ENCODE results near the gene NECAB3. TPM values are rescaled to one million over a fixed set of nuclear protein-coding genes. Genes with fewer than 3 reads are reported as not detected.

NECAB3 gene
- total and polyA plus RNA-seq, 2 of the 4 experiments (the other 2 are of a cell fraction), result 8.6 to 28.4 TPM

GRCh38 chr20:33704197-33704924 lies 30.1 kb upstream of the NECAB3 start:
- Histone ChIP-seq H2AK5ac (ENCODE audit: low read depth, low read length) (no peak overlapping the region), H3K14ac (replicated peaks; ENCODE audit: low read depth, low read length) (no peak overlapping the region), H2BK15ac (ENCODE audit: low read depth, low read length) (no peak overlapping the region), H4K5ac (ENCODE audit: low read depth, low read length) (no peak overlapping the region), H3K56ac (ENCODE audit: extremely low read depth, insufficient read depth, low read length) (no peak overlapping the region), H3K27ac (ENCODE audit: insufficient read depth, low read length) (no peak overlapping the region), H3K18ac (ENCODE audit: low read depth, low read length) (no peak overlapping the region), H4K91ac (ENCODE audit: insufficient read depth, low read depth, low read length) (no peak overlapping the region), H3K27me3 (ENCODE audit: control insufficient read depth, insufficient read depth, low read length) (no peaks in the 10 kb centered on the region), H3K36me3 (ENCODE audit: control insufficient read depth, insufficient read depth, low read length) (peaks cover 3% of the 10 kb centered on the region; the same call in 1 of the 2 replicates), H3K4ac (ENCODE audit: low read depth, low read length) (no peak overlapping the region), H3K23ac (ENCODE audit: low read depth, low read length) (no peak overlapping the region), H3K4me3 (ENCODE audit: insufficient read depth, low read depth, low read length) (no peak overlapping the region), H3K4me1 (ENCODE audit: control insufficient read depth, insufficient read depth, low read length) (no peaks in the 10 kb centered on the region), H2BK5ac (ENCODE audit: low read depth, low read length, poor library complexity, severe bottlenecking) (no peak overlapping the region), H3K9ac (ENCODE audit: low read depth, low read length) (no peak overlapping the region), H3K9me1 (ENCODE audit: insufficient read depth, low read length) (no peaks in the 10 kb centered on the region), H4K8ac (ENCODE audit: low read depth in 2 of 2, low read length in 2 of 2) (no peak overlapping the region), H3K9me3 (ENCODE audit: control insufficient read depth, insufficient read depth, low read length) (no peaks in the 10 kb centered on the region), H2BK20ac (ENCODE audit: low read depth, low read length) (no peak overlapping the region), H2AK9ac (replicated peaks; ENCODE audit: low read depth, low read length, poor library complexity) (no peak overlapping the region), H2BK120ac (ENCODE audit: low read depth, low read length) (no peak overlapping the region), H3K79me1 (ENCODE audit: low read depth in 1 of 2, low read length in 2 of 2) (no peaks in the 10 kb centered on the region), H3K4me2 (ENCODE audit: low read depth, low read length) (no peak overlapping the region), H2AFZ (replicated peaks; ENCODE audit: low read length, poor library complexity) (no peak overlapping the region), H4K20me1 (ENCODE audit: insufficient read depth, low read length) (no peaks in the 10 kb centered on the region; the same call in 1 of the 2 replicates)
- TF ChIP-seq ELK1 (IDR thresholded peaks at IDR 0.05; ENCODE audit: borderline replicate concordance, low read depth, low read length) (no peak), MXI1 (IDR thresholded peaks at IDR 0.05; ENCODE audit: borderline replicate concordance, low read depth, low read length) (no peak)
- dilution Hi-C loops (cut with HindIII; ENCODE audit: low sequenced_read_pairs, unreplicated experiment) (no loop called here), in situ Hi-C loops (cut with MboI; ENCODE audit: low sequenced_read_pairs) (no loop called here), intact Hi-C loops (cut with micrococcal nuclease) (no loop called here)
- POLR2A ChIA-PET (ENCODE audit: unreplicated experiment), result no interaction called here
- ATAC-seq (ENCODE audit: low read depth), result no peak
- no CpG with 5 or more reads among the region's 11 CpGs for WGBS, 2 experiments (ENCODE audit: extremely low coverage in 2 of 2, insufficient read length in 1 of 2)
- DNase-seq, result no peak
- CTCF ChIA-PET, result no interaction called here
- BruUV-seq (replicated peaks), result no TSS peak

All from IMR-90 (cell line).